SJSA1 (cell line): ENCODE data around the gene NFIC. TPM values are rescaled to one million over a fixed set of nuclear protein-coding genes. Genes with fewer than 3 reads are reported as not detected.

ENCODE experiments used
- DNase-seq, 2 experiments: peaks; one replicate each; pipeline ENCODE4 v3.0.0-alpha.2; 2015 to 2020; ENCODE audit warnings: low spot score in 2 of 2, low read depth in 1 of 2
- H3K27ac ChIP-seq: fragments of 250-450 bp; sonication (Bioruptor Pico); 2 replicates; pipeline ENCODE4 v1.5.1; 2020; ENCODE audit warnings: mild to moderate bottlenecking, moderate library complexity
- H3K27me3 ChIP-seq: fragments of 250-450 bp; sonication (Bioruptor Pico); replicated peaks from 2 replicates; pipeline ENCODE4 v1.5.1; 2020; ENCODE audit warnings: mild to moderate bottlenecking, moderate library complexity
- H3K36me3 ChIP-seq: fragments of 250-450 bp; sonication (Bioruptor Pico); 2 replicates; pipeline ENCODE4 v1.5.1; 2020; ENCODE audit warnings: mild to moderate bottlenecking
- H3K4me1 ChIP-seq: fragments of 250-450 bp; sonication (Bioruptor Pico); replicated peaks from 2 replicates; pipeline ENCODE4 v1.6.1; 2021; ENCODE audit warnings: mild to moderate bottlenecking
- H3K4me3 ChIP-seq: fragments of 250-450 bp; sonication (Bioruptor Pico); 2 replicates; pipeline ENCODE4 v1.5.1; 2020; ENCODE audit warnings: mild to moderate bottlenecking
- H3K9me3 ChIP-seq: fragments of 250-450 bp; sonication (Bioruptor Pico); replicated peaks from 2 replicates; pipeline ENCODE4 v1.5.1; 2020; ENCODE audit warnings: mild to moderate bottlenecking
- total RNA-seq: library from RNA; depleted of rRNA; stranded (reverse); fragments of >200 nt; shearing (Covaris generic); gene quantifications from 2 replicates; pipeline ENCODE4 v1.2.3, GENCODE V29; 2014; rRNA removed

The NFIC gene
- 19.9 and 27.6 TPM in 2 replicates for total RNA-seq

DNA sequence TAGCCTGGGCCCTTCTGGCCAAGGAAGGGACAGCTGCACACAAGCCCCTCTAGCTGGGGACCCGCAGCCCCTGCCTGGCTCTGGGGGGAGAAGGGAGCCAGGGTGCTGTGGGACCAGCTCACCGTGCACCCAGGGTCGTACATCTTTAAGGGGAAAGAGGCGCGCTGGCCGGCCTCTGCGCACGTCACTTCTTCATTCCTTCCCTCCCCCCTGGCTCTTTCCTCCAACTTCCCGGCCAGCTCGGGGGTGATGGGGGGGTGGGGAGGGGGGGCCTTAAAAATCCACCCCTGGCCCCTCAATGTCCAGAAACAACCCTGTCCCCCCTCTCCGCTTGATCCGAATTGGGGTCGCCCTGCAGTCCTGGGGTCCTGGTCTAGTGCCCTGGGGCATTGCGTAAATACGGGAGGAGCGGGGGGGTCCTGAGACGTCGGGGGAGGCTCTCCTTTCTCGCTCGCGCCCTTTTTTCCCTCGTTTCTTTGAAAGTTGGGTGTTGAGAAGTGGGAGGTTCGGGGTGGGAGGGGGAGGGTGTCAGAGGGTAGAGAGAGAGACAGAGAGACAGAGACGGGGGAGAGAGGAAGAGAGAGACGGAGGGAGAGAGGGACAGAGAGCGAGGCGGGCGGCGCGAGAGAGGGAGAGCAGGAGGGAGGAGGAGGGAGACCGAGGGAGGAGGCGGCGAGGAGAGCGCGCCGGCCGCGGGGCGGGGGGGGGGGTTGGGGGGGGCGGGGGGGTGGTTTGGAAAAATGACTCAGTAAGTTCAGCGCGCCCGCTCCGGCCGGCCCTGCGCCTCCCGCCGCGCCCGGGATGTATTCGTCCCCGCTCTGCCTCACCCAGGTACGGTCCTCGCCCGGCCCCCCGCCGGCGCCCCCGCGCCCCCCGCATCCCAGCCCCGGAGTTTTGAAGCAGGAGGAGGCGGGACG, at the start of gene NFIC:
Gene NFIC, plus strand, starts transcription at position 748 of the 917 bp plus-strand sequence. Its CDS starts 54 bp downstream, at position 802.
- DNase-seq, result peak; percentile 82 to 92

DNA sequence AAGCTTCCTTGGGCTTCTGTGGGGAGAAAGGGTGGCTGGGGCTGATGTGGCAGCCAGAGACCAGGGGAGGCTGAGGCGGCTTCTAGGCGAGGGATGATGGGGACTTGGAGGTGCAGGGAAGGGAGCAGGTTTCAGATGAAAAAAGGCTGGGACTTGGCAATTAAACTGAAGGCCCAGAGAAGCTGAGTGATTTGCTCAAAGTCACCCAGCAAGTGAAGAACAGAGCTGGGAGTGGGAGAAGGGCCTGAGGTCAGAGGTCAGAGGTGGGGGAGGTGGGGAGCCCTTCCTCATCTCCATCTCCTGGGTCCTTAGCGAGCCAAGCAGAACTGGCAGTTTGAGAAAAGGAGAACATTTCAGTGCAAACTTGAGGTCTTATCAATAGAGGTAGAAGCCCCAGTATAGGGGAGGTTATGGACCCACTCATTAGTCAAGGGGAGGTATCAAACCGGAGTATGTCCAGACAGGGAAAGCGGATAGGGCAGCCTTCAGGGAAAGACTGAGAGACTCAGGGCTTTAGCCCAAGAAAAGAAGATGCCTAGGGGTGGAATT, 49.6 kb upstream of the NFIC start:
- Histone ChIP-seq H3K9me3 (no peaks in the 10 kb centered on the region), H3K27ac (no peak overlapping the region), H3K4me3 (no peak overlapping the region), H3K36me3 (no peaks in the 10 kb centered on the region), H3K4me1 (peaks cover 17% of the 10 kb centered on the region), H3K27me3 (peaks cover 32% of the 10 kb centered on the region)
- no peak for DNase-seq

More for the DNA sequence above, at the start of gene NFIC:
- no peaks in the 10 kb centered on the region for H3K27me3 ChIP-seq
- 0 out of 2 replicates have a peak, but pooled peaks cover 3% of the 10 kb centered on the region for H3K9me3 ChIP-seq
- H3K4me1 ChIP-seq, result peaks cover 40% of the 10 kb centered on the region
- H3K27ac ChIP-seq, result peak within 1 kb of the TSS; percentile 91
- H3K36me3 ChIP-seq, result peaks cover 27% of the 10 kb centered on the region
- peak within 1 kb of the TSS; percentile 74 for H3K4me3 ChIP-seq

- DNase-seq, result peak in 1 of 2 experiments; percentile 18
Observed at GRCh38 chr19:3319643-3320353, 46.6 kb upstream of the NFIC start.

GRCh38 chr19:3320354-3320670, 46.1 kb upstream of the NFIC start:
- H3K9me3 ChIP-seq, result no peaks in the 10 kb centered on the region
- H3K4me1 ChIP-seq, result peaks cover 17% of the 10 kb centered on the region
- no peak overlapping the region for H3K4me3 ChIP-seq
- no peak overlapping the region for H3K27ac ChIP-seq
- peak; percentile 15 to 56 for DNase-seq
- no peaks in the 10 kb centered on the region for H3K36me3 ChIP-seq
- H3K27me3 ChIP-seq, result peaks cover 22% of the 10 kb centered on the region

More at GRCh38 chr19:3319643-3320353, 46.6 kb upstream of the NFIC start:
- Histone ChIP-seq H3K4me3 (no peak overlapping the region), H3K9me3 (no peaks in the 10 kb centered on the region), H3K4me1 (peaks cover 17% of the 10 kb centered on the region), H3K27ac (no peak overlapping the region), H3K27me3 (peaks cover 22% of the 10 kb centered on the region), H3K36me3 (no peaks in the 10 kb centered on the region)

DNA sequence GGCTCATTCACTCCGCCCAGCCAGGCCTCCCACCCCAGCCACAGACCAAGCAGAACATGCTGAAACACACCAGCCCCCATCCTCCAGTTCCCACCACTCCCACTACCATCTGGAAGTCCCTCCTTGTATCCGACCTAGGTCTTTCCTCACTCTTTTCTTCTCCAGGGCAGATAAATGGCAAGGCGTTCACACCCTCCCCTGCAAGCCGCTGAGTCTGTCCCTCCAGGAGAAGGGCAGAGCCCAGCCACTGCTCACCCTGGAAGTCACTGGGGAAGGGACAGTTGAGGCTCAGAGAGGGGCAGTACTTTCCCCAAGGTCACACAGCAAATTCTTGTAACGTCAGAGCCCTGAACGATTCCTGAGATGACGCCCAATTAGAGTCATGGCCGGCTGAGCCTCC, 45.5 kb upstream of the NFIC start:
- H3K4me1 ChIP-seq, result peaks cover 17% of the 10 kb centered on the region
- no peak for DNase-seq
- H3K36me3 ChIP-seq, result no peaks in the 10 kb centered on the region
- no peaks in the 10 kb centered on the region for H3K9me3 ChIP-seq
- peaks cover 22% of the 10 kb centered on the region for H3K27me3 ChIP-seq
- H3K27ac ChIP-seq, result no peak overlapping the region
- H3K4me3 ChIP-seq, result no peak overlapping the region

DNA sequence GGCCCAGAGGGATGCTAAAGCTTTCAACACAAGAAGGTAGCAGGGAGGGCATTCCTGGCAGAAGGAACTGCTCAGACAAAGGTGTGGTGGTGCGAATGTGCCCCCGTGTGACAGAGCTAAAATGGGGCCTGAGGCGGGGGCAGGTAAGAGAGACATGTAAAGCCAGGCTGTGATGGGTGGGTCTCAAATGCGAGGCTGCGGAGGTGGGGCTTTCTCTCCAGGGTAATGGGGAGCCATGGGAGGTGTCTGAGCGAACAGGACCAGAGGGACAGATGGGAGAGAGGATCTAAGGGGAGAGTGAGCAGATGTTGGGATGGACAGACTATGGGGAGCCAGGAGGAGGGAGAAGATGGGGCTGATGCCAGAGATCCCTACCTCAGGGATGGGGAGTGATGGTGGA, 44.7 kb upstream of the NFIC start:
- Histone ChIP-seq H3K36me3 (no peaks in the 10 kb centered on the region), H3K4me1 (peaks cover 17% of the 10 kb centered on the region), H3K4me3 (no peak overlapping the region), H3K9me3 (no peaks in the 10 kb centered on the region), H3K27me3 (peaks cover 22% of the 10 kb centered on the region), H3K27ac (no peak overlapping the region)
- no peak for DNase-seq

DNA sequence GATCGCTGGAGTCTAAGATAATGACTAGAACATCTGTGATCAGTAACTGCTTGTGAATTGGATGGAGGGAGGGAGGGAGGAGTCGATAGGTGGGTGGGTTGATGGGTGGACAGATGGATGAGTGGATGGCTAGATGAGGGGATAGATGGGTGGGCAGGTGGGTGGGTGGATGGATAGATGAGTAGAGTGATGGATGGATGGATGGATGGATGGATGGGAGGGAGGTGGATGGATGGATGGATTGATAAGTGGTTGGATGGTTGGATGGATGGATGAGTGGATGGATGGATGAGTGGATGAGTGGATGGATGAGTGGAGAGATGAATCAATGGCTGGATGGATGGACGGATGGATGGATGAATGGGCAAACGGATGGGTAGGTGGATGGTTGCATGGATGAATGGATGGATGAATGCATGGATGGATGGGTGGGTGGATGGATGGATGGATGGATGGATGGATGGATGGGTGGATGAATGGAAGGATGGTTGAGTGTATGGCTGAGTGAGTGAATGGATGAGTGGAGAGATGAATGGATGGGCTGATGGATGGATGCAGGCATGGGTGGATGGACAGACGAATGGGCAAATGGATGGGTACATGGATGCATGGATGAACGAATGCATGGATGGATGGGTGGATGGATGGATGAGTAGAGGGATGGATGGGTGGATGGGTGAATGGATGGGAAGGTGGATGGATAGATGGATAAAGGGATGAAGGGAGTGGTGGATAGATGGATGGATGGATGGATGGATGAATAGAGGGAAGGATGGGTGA, 44.0 kb upstream of the NFIC start:
- no peak overlapping the region for H3K4me3 ChIP-seq
- H3K27ac ChIP-seq, result no peak overlapping the region
- peaks cover 17% of the 10 kb centered on the region for H3K4me1 ChIP-seq
- DNase-seq, result no peak
- no peaks in the 10 kb centered on the region for H3K9me3 ChIP-seq
- no peaks in the 10 kb centered on the region for H3K36me3 ChIP-seq
- peaks cover 22% of the 10 kb centered on the region for H3K27me3 ChIP-seq

- Histone ChIP-seq H3K4me1 (peaks cover 17% of the 10 kb centered on the region), H3K27me3 (peaks cover 22% of the 10 kb centered on the region), H3K9me3 (no peaks in the 10 kb centered on the region), H3K27ac (no peak overlapping the region), H3K4me3 (no peak overlapping the region), H3K36me3 (no peaks in the 10 kb centered on the region)
- DNase-seq, result no peak
Observed at GRCh38 chr19:3323026-3323425, 43.4 kb upstream of the NFIC start.

DNA sequence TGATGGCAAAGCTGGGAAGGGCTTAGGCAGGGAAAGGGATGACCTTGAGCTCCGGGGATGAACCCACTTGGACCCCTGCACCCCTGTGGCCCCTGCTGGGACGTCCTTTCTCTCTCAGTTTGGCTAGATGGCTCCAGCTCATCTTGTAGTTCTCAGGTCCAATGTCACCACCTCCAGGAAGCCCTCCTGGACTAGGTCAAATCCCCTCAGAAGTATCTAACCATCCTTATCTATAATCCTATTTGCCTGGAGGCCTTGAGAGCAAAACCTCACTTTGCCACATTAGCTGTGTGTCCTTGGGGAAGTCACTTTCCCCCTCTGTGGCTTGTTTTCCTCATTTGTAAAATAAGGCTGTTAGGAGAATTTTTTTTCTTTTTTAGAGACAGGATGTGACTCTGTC, 42.7 kb upstream of the NFIC start:
- Histone ChIP-seq H3K9me3 (no peaks in the 10 kb centered on the region), H3K27me3 (peaks cover 18% of the 10 kb centered on the region)
- DNase-seq, result no peak

DNA sequence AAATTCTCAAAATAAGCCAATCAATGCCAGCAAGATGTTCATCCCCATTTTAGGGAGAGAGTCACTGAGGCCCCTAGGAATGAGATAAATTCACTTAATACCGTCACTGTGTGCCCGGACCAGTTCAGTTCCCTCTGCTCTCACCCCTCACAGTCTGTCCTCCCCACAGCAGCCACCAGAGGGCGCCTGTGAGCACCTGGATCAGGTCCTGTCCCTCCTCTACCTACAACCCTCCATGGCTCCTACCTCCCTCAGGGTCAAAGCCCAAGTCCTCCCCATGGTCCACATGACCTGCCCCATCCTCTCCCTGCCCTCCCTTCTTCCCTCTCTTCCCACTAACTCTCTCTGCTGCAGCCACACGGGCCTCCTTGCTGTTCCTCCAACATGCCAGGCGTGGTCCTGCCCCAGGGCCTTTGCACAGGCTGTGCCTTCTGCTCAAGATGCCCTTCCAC, 42.0 kb upstream of the NFIC start:
- peaks cover 16% of the 10 kb centered on the region for H3K27me3 ChIP-seq
- DNase-seq, result peak; percentile 43 to 75
- no peak overlapping the region for H3K27ac ChIP-seq
- no peaks in the 10 kb centered on the region for H3K9me3 ChIP-seq
- peaks cover 12% of the 10 kb centered on the region for H3K4me1 ChIP-seq
- H3K4me3 ChIP-seq, result no peak overlapping the region
- H3K36me3 ChIP-seq, result no peaks in the 10 kb centered on the region

More for the DNA sequence above, 42.7 kb upstream of the NFIC start:
- peaks cover 17% of the 10 kb centered on the region for H3K4me1 ChIP-seq
- no peak overlapping the region for H3K4me3 ChIP-seq
- H3K27ac ChIP-seq, result no peak overlapping the region
- no peaks in the 10 kb centered on the region for H3K36me3 ChIP-seq

DNA sequence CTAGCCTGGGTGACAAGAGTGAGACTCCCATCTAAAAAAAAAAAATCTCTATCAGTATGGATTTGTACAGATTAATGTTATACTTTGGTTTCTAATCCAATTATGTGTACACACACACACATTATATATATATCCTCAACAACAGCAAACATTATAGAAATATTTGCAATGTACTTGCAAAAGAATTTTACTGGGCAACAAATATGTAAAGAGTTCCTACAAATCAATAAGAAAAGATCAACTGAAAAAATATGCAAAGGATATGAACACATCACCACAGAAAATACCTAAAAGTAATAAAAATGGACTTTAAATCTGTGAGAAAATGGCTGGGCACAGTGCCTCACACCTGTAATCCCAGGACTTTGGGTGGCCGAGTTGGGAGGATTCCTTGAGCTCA, 40.9 kb upstream of the NFIC start:
- peaks cover 11% of the 10 kb centered on the region for H3K27me3 ChIP-seq
- H3K4me3 ChIP-seq, result no peak overlapping the region
- no peak overlapping the region for H3K27ac ChIP-seq
- peaks cover 1% of the 10 kb centered on the region for H3K4me1 ChIP-seq
- DNase-seq, result no peak
- H3K36me3 ChIP-seq, result no peaks in the 10 kb centered on the region
- no peaks in the 10 kb centered on the region for H3K9me3 ChIP-seq

DNA sequence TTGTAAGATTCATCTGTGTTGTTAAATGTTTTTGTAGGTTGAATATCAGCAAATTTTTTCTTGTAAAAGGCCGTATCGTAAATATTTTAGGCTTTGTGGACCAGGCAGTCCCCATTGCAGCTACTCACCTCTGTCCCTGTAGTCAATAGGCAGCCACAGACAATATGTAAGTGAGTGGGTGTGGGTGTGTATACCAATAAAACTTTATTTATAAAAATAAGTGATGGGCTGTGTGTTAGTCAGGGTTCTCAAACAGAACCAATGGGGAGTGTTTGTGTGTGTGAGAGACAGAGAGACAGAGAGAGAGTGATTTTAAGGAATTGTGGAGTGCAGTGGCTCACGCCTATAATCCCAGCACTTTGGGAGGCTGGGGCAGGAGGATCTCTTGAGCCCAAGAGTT, 37.6 kb upstream of the NFIC start:
- Histone ChIP-seq H3K4me3 (no peak overlapping the region), H3K4me1 (no peaks in the 10 kb centered on the region), H3K27me3 (peaks cover 4% of the 10 kb centered on the region; the same call in 1 of the 2 replicates), H3K27ac (no peak overlapping the region), H3K9me3 (no peaks in the 10 kb centered on the region), H3K36me3 (no peaks in the 10 kb centered on the region)
- DNase-seq, result no peak

GRCh38 chr19:3330047-3330446, 36.3 kb upstream of the NFIC start:
- no peak overlapping the region for H3K4me3 ChIP-seq

More at GRCh38 chr19:3330047-3330446, 36.3 kb upstream of the NFIC start:
- Histone ChIP-seq H3K27ac (no peak overlapping the region), H3K27me3 (peaks cover 4% of the 10 kb centered on the region; the same call in 1 of the 2 replicates), H3K36me3 (no peaks in the 10 kb centered on the region), H3K9me3 (no peaks in the 10 kb centered on the region), H3K4me1 (no peaks in the 10 kb centered on the region)
- DNase-seq, result no peak
